ENCODE measurements around the gene COG7. TPM values are rescaled to one million over a fixed set of nuclear protein-coding genes. Genes with fewer than 3 reads are reported as not detected.

COG7 gene
- total RNA-seq, 1 experiment from 2014 or later = 17.9 TPM

GRCh38 chr16:23482778-23483177, 29.8 kb upstream of the COG7 start:
- no peak for DNase-seq
- peaks cover 69 to 93% (median 92%) of the 10 kb centered on the region in 3 experiments; a peak in 6 of 7 replicates for H3K36me3 Mint-ChIP-seq (ENCODE audit: insufficient read depth in 1 of 3, low read depth in 3 of 3)

More at GRCh38 chr16:23482778-23483177, 29.8 kb upstream of the COG7 start:
- Mint-ChIP-seq H3K27me3 (ENCODE audit: low read depth) (no peaks in the 10 kb centered on the region), H3K27ac (peak overlapping the region in 1 of 3 experiments; percentile 0; a peak in 1 of 7 replicates), H3K4me1 (no peaks in the 10 kb centered on the region), H3K4me3 (no peak overlapping the region), H3K9me3 (no peaks in the 10 kb centered on the region)
- Histone ChIP-seq H3K56ac (ENCODE audit: insufficient read length, low read depth, low read length) (no peak overlapping the region), H3K9me3 (ENCODE audit: control insufficient read depth, low read depth, low read length) (no peaks in the 10 kb centered on the region), H3K4me2 (ENCODE audit: insufficient read depth, insufficient read length, low read length) (no peak overlapping the region), H3K23ac (ENCODE audit: insufficient read length, low read depth, low read length) (no peak overlapping the region), H4K91ac (ENCODE audit: insufficient read length, low read depth, low read length) (no peak overlapping the region), H3K79me2 (ENCODE audit: insufficient read depth, low read length) (no peaks in the 10 kb centered on the region), H2BK15ac (ENCODE audit: low read depth, low read length) (no peak overlapping the region), H3K27me3 (ENCODE audit: insufficient read depth, low read length) (no peaks in the 10 kb centered on the region), H4K5ac (ENCODE audit: insufficient read length, low read depth, low read length) (no peak overlapping the region), H3K4ac (ENCODE audit: low read depth, low read length) (no peak overlapping the region), H2AK5ac (ENCODE audit: insufficient read length, low read length) (no peak overlapping the region), H3K9ac (ENCODE audit: extremely low read depth, insufficient read length, low read length) (no peak overlapping the region), H3K23me2 (ENCODE audit: insufficient read length, low read depth, low read length, poor library complexity, severe bottlenecking) (no peaks in the 10 kb centered on the region), H2AFZ (ENCODE audit: low read length) (no peak overlapping the region), H4K20me1 (ENCODE audit: control insufficient read depth, insufficient read depth, insufficient read length) (no peaks in the 10 kb centered on the region), H3K18ac (ENCODE audit: insufficient read length, low read depth, low read length) (no peak overlapping the region), H4K8ac (replicated peaks; ENCODE audit: insufficient read length, low read depth, low read length) (no peak overlapping the region), H2BK120ac (ENCODE audit: low read depth, low read length, poor library complexity, severe bottlenecking) (no peak overlapping the region), H3K4me1 (ENCODE audit: insufficient read depth, low read length) (no peaks in the 10 kb centered on the region), H3K79me1 (ENCODE audit: insufficient read depth, low read depth, low read length, poor library complexity, severe bottlenecking) (no peaks in the 10 kb centered on the region), H3T11ph (ENCODE audit: low read length) (no peak overlapping the region), H3K27ac (ENCODE audit: insufficient read length, low read depth, low read length) (no peak overlapping the region), H3K14ac (ENCODE audit: insufficient read depth, low read length) (no peak overlapping the region), H2BK12ac (ENCODE audit: insufficient read length, low read depth, low read length) (no peak overlapping the region), H2BK20ac (ENCODE audit: low read depth, low read length, poor library complexity, severe bottlenecking) (no peak overlapping the region), H2BK5ac (ENCODE audit: insufficient read length, low read length) (no peak overlapping the region)
- no peak for TF ChIP-seq CTCF (conservative IDR thresholded peaks at IDR 0.05)
- WGBS (ENCODE audit: extremely low coverage, insufficient read length, low lambda C conversion rate) = no CpG with 5 or more reads among the region's 14 CpGs

Measured in H9 (cell line).